DMS153 treated with DMSO at 0.1 percent for 48 hours (cell line): ENCODE measurements around the gene AP5B1.
"Not testable (repeated sequence)": the region's sequence is repeated elsewhere in the genome, so short reads cannot be mapped to it uniquely, and the experiment has no call there.

Experiments used
- DNase-seq: peaks from one replicate; lab custom pipeline; 2025; ENCODE audit not compliant: unreplicated experiment; lab: John Stamatoyannopoulos, UW

Gene AP5B1

GRCh38 chr11:65767806-65768205, 13.0 kb downstream of the AP5B1 start:
- not testable (repeated sequence) for DNase-seq

- DNase-seq, result no peak
Measured at GRCh38 chr11:65767406-65767805, 13.4 kb downstream of the AP5B1 start.

- no peak for DNase-seq
Measured at GRCh38 chr11:65766535-65766934, 14.2 kb downstream of the AP5B1 start.

- DNase-seq, result no peak
Measured at GRCh38 chr11:65764434-65764833, 16.3 kb downstream of the AP5B1 start.

- DNase-seq, result not testable (repeated sequence)
Measured at GRCh38 chr11:65762816-65763215, 18.0 kb downstream of the AP5B1 start.

- not testable (repeated sequence) for DNase-seq
Measured at GRCh38 chr11:65762169-65762568, 18.6 kb downstream of the AP5B1 start.

- no peak for DNase-seq
Measured at GRCh38 chr11:65745049-65745448, 35.7 kb downstream of the AP5B1 start.

GRCh38 chr11:65744699-65745042, 36.1 kb downstream of the AP5B1 start:
- no peak for DNase-seq

GRCh38 chr11:65744026-65744698, 36.6 kb downstream of the AP5B1 start:
- peak; percentile 3 for DNase-seq

GRCh38 chr11:65743681-65744025, 37.1 kb downstream of the AP5B1 start:
- no peak for DNase-seq

- no peak for DNase-seq
Measured at GRCh38 chr11:65742353-65742752, 38.4 kb downstream of the AP5B1 start.

- no peak for DNase-seq
Measured at GRCh38 chr11:65741185-65741584, 39.6 kb downstream of the AP5B1 start.

- DNase-seq, result no peak
Measured at GRCh38 chr11:65739022-65739421, 41.8 kb downstream of the AP5B1 start.

- no peak for DNase-seq
Measured at GRCh38 chr11:65736810-65737209, 44.0 kb downstream of the AP5B1 start.

- DNase-seq, result not testable (repeated sequence)
Measured at GRCh38 chr11:65735111-65735510, 45.7 kb downstream of the AP5B1 start.

GRCh38 chr11:65730461-65730860, 50.3 kb downstream of the AP5B1 start:
- DNase-seq, result no peak

GRCh38 chr11:65727865-65728264, 52.9 kb downstream of the AP5B1 start:
- DNase-seq, result no peak

GRCh38 chr11:65726660-65727059, 54.1 kb downstream of the AP5B1 start:
- DNase-seq, result no peak
